IMR-90 (cell line): ENCODE data around the gene PRLH. TPM values are rescaled to one million over a fixed set of nuclear protein-coding genes. Genes with fewer than 3 reads are reported as not detected.

Experiments used
- ATAC-seq: fragments of 200-7000 bp; cut with Tn5 transposase; 2 replicates; pipeline ENCODE4 v1.9.1; 2020; ENCODE audit warnings: low read depth, mild to moderate bottlenecking, moderate library complexity
- BruUV-seq: library from RNA; stranded (reverse); fragments of 400-500 nt; replicated peaks from 2 replicates; lab custom pipeline; 2021; lab: Mats Ljungman, UMichigan
- CTCF ChIA-PET: fragments of 300-600 bp; formaldehyde crosslinking; extraction: SDS; loops from one replicate; lab custom pipeline; 2021; ENCODE audit warnings: antibody characterized with exemption; lab: Yijun Ruan, JAX
- POLR2A ChIA-PET: fragments of 300-600 bp; sonication (Branson Sonifier 250); formaldehyde crosslinking; loops from one replicate; lab custom pipeline; 2022; ENCODE audit warnings: antibody characterized with exemption; ENCODE audit not compliant: unreplicated experiment; lab: Charles Lee
- DNase-seq: peaks from one replicate; pipeline ENCODE4 v3.0.0; 2013
- H2AFZ ChIP-seq: replicated peaks from 2 replicates; pipeline ENCODE3; 2013; ENCODE audit warnings: low read length, mild to moderate bottlenecking; ENCODE audit not compliant: poor library complexity
- H2AK5ac ChIP-seq: 2 replicates; pipeline ENCODE4 v1.6.1; 2013; ENCODE audit warnings: low read depth, low read length, inconsistent platforms
- H2AK9ac ChIP-seq: replicated peaks from 2 replicates; pipeline ENCODE3; 2013; ENCODE audit warnings: mild to moderate bottlenecking, low read depth, low read length, moderate library complexity; ENCODE audit not compliant: poor library complexity
- H2BK120ac ChIP-seq: 2 replicates; pipeline ENCODE4 v1.6.1; 2013; ENCODE audit warnings: low read depth, low read length, inconsistent platforms
- H2BK15ac ChIP-seq: 3 replicates; pipeline ENCODE4 v1.6.1; 2013; ENCODE audit warnings: low read depth, low read length, inconsistent platforms
- H2BK20ac ChIP-seq: 2 replicates; pipeline ENCODE4 v1.6.1; 2013; ENCODE audit warnings: low read depth, mild to moderate bottlenecking, inconsistent platforms, low read length, moderate library complexity
- H2BK5ac ChIP-seq: 2 replicates; pipeline ENCODE4 v1.6.1; 2013; ENCODE audit warnings: mild to moderate bottlenecking, low read depth, low read length, inconsistent platforms; ENCODE audit not compliant: poor library complexity, severe bottlenecking
- H3K14ac ChIP-seq: replicated peaks from 2 replicates; pipeline ENCODE4 v1.6.1; 2013; ENCODE audit warnings: low read depth, low read length, inconsistent platforms
- H3K18ac ChIP-seq: 2 replicates; pipeline ENCODE4 v1.6.1; 2013; ENCODE audit warnings: low read depth, low read length, control low read depth
- H3K23ac ChIP-seq: 2 replicates; pipeline ENCODE4 v1.6.1; 2013; ENCODE audit warnings: low read depth, low read length, inconsistent platforms
- H3K27ac ChIP-seq: 2 replicates; pipeline ENCODE4 v1.5.1; 2013; ENCODE audit warnings: mild to moderate bottlenecking, control low read depth, low read length; ENCODE audit not compliant: insufficient read depth
- H3K27me3 ChIP-seq: 2 replicates; pipeline ENCODE4 v1.6.1; 2013; ENCODE audit warnings: low read length; ENCODE audit not compliant: control insufficient read depth, insufficient read depth
- H3K36me3 ChIP-seq: 2 replicates; pipeline ENCODE4 v1.6.1; 2013; ENCODE audit warnings: low read length, mixed read lengths; ENCODE audit not compliant: control insufficient read depth, insufficient read depth
- H3K4ac ChIP-seq: 2 replicates; pipeline ENCODE4 v1.6.1; 2013; ENCODE audit warnings: low read depth, low read length, inconsistent platforms
- H3K4me1 ChIP-seq: 2 replicates; pipeline ENCODE4 v1.6.1; 2013; ENCODE audit warnings: low read length, mixed read lengths; ENCODE audit not compliant: control insufficient read depth, insufficient read depth
- H3K4me2 ChIP-seq: 2 replicates; pipeline ENCODE4 v1.6.1; 2013; ENCODE audit warnings: low read depth, mild to moderate bottlenecking, control low read depth, low read length, moderate library complexity
- H3K4me3 ChIP-seq: 2 replicates; pipeline ENCODE4 v1.5.1; 2013; ENCODE audit warnings: low read depth, mild to moderate bottlenecking, control low read depth, low read length, moderate library complexity; ENCODE audit not compliant: insufficient read depth
- H3K56ac ChIP-seq: 2 replicates; pipeline ENCODE4 v1.6.1; 2013; ENCODE audit warnings: low read length, inconsistent platforms; ENCODE audit not compliant: insufficient read depth; ENCODE audit errors: extremely low read depth
- H3K79me1 ChIP-seq, 2 experiments: 2 replicates each; pipeline ENCODE4 v1.6.1; 2013; ENCODE audit warnings: low read length in 2 of 2, inconsistent platforms in 1 of 2, low read depth in 1 of 2
- H3K9ac ChIP-seq: 2 replicates; pipeline ENCODE4 v1.6.1; 2013; ENCODE audit warnings: low read depth, low read length, control low read depth
- H3K9me1 ChIP-seq: 2 replicates; pipeline ENCODE4 v1.6.1; 2013; ENCODE audit warnings: low read length, inconsistent platforms; ENCODE audit not compliant: insufficient read depth
- H3K9me3 ChIP-seq: 2 replicates; pipeline ENCODE4 v1.6.1; 2013; ENCODE audit warnings: low read length; ENCODE audit not compliant: control insufficient read depth, insufficient read depth
- H4K20me1 ChIP-seq: 2 replicates; pipeline ENCODE4 v1.6.1; 2013; ENCODE audit warnings: low read length, inconsistent platforms; ENCODE audit not compliant: insufficient read depth
- H4K5ac ChIP-seq: 2 replicates; pipeline ENCODE4 v1.6.1; 2013; ENCODE audit warnings: mild to moderate bottlenecking, low read depth, low read length, control low read depth
- H4K8ac ChIP-seq, 2 experiments: 2 replicates each; pipeline ENCODE4 v1.6.1; 2013; ENCODE audit warnings: low read depth in 2 of 2, low read length in 2 of 2, control low read depth in 1 of 2, inconsistent platforms in 1 of 2
- H4K91ac ChIP-seq: 2 replicates; pipeline ENCODE4 v1.6.1; 2013; ENCODE audit warnings: low read depth, low read length, inconsistent platforms; ENCODE audit not compliant: insufficient read depth
- BHLHE40 ChIP-seq: fragments of 150-350 bp; IDR thresholded peaks from 2 replicates; pipeline ENCODE4 v1.6.1; 2016; ENCODE audit warnings: mild to moderate bottlenecking, low read depth, low read length
- CEBPB ChIP-seq: IDR thresholded peaks from 2 replicates; pipeline ENCODE4 v1.6.1; 2012; ENCODE audit warnings: low read depth, low read length, improper control_type of control experiment
- CHD1 ChIP-seq: IDR thresholded peaks from 2 replicates; pipeline ENCODE4 v1.6.1; 2012; ENCODE audit warnings: low read depth, low read length, improper control_type of control experiment
- CTCF ChIP-seq: conservative IDR thresholded peaks from 2 replicates; pipeline ENCODE4 v1.5.1; 2012; ENCODE audit warnings: mild to moderate bottlenecking, low read depth, low read length, improper control_type of control experiment
- ELK1 ChIP-seq: fragments of 150-350 bp; IDR thresholded peaks from 2 replicates; pipeline ENCODE4 v1.6.1; 2016; ENCODE audit warnings: low read depth, mild to moderate bottlenecking, low read length, moderate library complexity, borderline replicate concordance
- FOS ChIP-seq: fragments of 150-350 bp; IDR thresholded peaks from 2 replicates; pipeline ENCODE4 v1.6.1; 2016; ENCODE audit warnings: low read depth, low read length
- MAFK ChIP-seq: IDR thresholded peaks from 2 replicates; pipeline ENCODE4 v1.6.1; 2012; ENCODE audit warnings: low read depth, low read length, improper control_type of control experiment
- MAZ ChIP-seq: IDR thresholded peaks from 2 replicates; pipeline ENCODE4 v1.6.1; 2012; ENCODE audit warnings: low read depth, mild to moderate bottlenecking, low read length, improper control_type of control experiment, moderate library complexity, borderline replicate concordance
- MXI1 ChIP-seq: IDR thresholded peaks from 2 replicates; pipeline ENCODE4 v1.6.1; 2012; ENCODE audit warnings: low read depth, mild to moderate bottlenecking, low read length, moderate library complexity, borderline replicate concordance
- NFE2L2 ChIP-seq: fragments of 150-350 bp; IDR thresholded peaks from 2 replicates; pipeline ENCODE4 v1.6.1; 2016; ENCODE audit warnings: low read depth, mild to moderate bottlenecking, low read length
- POLR2A ChIP-seq: IDR thresholded peaks from 2 replicates; pipeline ENCODE4 v1.6.1; 2012; ENCODE audit warnings: mild to moderate bottlenecking, low read depth, low read length
- RAD21 ChIP-seq: IDR thresholded peaks from 2 replicates; pipeline ENCODE4 v1.6.1; 2012; ENCODE audit warnings: low read length, improper control_type of control experiment
- RCOR1 ChIP-seq: IDR thresholded peaks from 2 replicates; pipeline ENCODE4 v1.6.1; 2012; ENCODE audit warnings: mild to moderate bottlenecking, low read length, improper control_type of control experiment; ENCODE audit not compliant: insufficient replicate concordance
- RFX5 ChIP-seq: IDR thresholded peaks from 2 replicates; pipeline ENCODE4 v1.8.0; 2012; ENCODE audit warnings: low read depth, mild to moderate bottlenecking, low read length, moderate library complexity
- SMC3 ChIP-seq: fragments of 150-350 bp; IDR thresholded peaks from 2 replicates; pipeline ENCODE4 v1.6.1; 2016; ENCODE audit warnings: low read depth, mild to moderate bottlenecking, antibody characterized with exemption, low read length, moderate library complexity
- WGBS, 2 experiments: methylation state at CpG; one replicate each; pipeline versions ENCODE4 v1.1.5 to v1.1.7; 2013; ENCODE audit warnings: missing lambda C conversion rate in 2 of 2; ENCODE audit not compliant: insufficient read length in 1 of 2; ENCODE audit errors: extremely low coverage in 2 of 2; 5-methylcytosine and 5-hydroxymethylcytosine counted together
- dilution Hi-C: fragments of 300-500 bp; cut with HindIII; formaldehyde crosslinking; loops from one replicate; pipeline ENCODE4 v1.14.3; 2018; ENCODE audit warnings: low sequenced_read_pairs; ENCODE audit not compliant: unreplicated experiment
- in situ Hi-C: fragments of 300-500 bp; cut with MboI; formaldehyde crosslinking; loops from 3 replicates; pipeline ENCODE4 v1.14.3; 2019; ENCODE audit warnings: low sequenced_read_pairs, inconsistent platforms, mixed read lengths
- intact Hi-C: fragments of 100-400 bp; cut with micrococcal nuclease; formaldehyde crosslinking; loops from 2 replicates; pipeline ENCODE4 v1.10.0; 2022
- polyA plus RNA-seq, 3 experiments: library from polyadenylated mRNA; depleted of rRNA; stranded (reverse); fragments of >200 nt; gene quantifications; 2 replicates each; pipeline ENCODE4 v1.2.3, GENCODE V29; 2012; ENCODE audit warnings: low replicate concordance in 1 of 3
- total RNA-seq: library from RNA; depleted of rRNA; stranded (reverse); fragments of >200 nt; gene quantifications from 2 replicates; pipeline ENCODE4 v1.2.3, GENCODE V29; 2012
- TF ChIP-seq, protein P1 (sequence below): fragments of 150-350 bp; IDR thresholded peaks from 2 replicates; pipeline ENCODE4 v1.6.1; 2017; ENCODE audit warnings: mild to moderate bottlenecking, antibody characterized with exemption, low read length, low read depth

Gene PRLH
- total and polyA plus RNA-seq, 2 of the 4 experiments (the other 2 are of a cell fraction) = not detected

DNA sequence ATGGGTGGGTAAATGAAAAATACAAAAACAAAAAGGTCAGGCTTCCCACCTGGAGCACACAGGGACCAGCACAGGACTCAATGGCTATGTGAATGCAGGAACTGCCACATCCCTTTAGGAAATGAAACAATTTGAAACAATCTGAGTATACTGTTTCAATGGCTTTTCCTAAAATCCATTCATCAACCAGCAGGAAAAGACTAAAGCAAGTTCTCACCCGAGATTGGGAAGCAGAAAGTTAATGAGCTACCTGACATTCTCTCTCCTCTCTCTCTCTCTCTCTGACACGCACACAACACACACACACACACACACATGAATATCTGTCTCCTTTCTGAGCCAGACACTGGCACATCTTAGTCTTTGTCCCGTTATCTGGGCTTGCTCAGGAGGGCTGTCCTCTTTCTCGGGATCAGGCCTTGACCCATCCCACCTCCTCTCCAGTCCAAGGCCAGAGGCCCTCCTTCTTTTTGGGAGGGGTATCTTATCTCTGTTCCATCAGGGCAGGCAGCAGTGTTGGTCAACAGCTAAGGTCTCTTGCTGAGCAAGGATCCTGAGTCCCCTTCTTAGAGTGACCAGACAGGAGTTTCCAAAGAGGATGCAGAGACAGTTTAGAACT, 49.4 kb downstream of the PRLH start:
- Histone ChIP-seq H2AK9ac (peak overlapping the region; percentile 63), H3K27me3 (no peaks in the 10 kb centered on the region), H3K56ac (peak overlapping the region; percentile 57), H2BK20ac (peak overlapping the region; percentile 82), H2BK15ac (peak overlapping the region; percentile 79), H3K4ac (peak overlapping the region; percentile 92), H3K23ac (peak overlapping the region; percentile 66; the same call in 1 of the 2 replicates), H2AK5ac (peak overlapping the region; percentile 93), H3K4me3 (no peak overlapping the region), H3K18ac (peak overlapping the region; percentile 96), H2AFZ (peak overlapping the region; percentile 66), H4K20me1 (no peaks in the 10 kb centered on the region), H3K27ac (peak overlapping the region; percentile 98), H2BK5ac (peak overlapping the region; percentile 96), H3K4me1 (peaks cover 30% of the 10 kb centered on the region), H4K91ac (peak overlapping the region; percentile 87), H4K8ac (peak overlapping the region; percentile 66 to 94), H2BK120ac (peak overlapping the region; percentile 91), H3K9ac (peak overlapping the region; percentile 55; the same call in 1 of the 2 replicates), H3K9me1 (peaks cover 34% of the 10 kb centered on the region), H3K4me2 (peak overlapping the region; percentile 73; the same call in 1 of the 2 replicates), H4K5ac (peak overlapping the region; percentile 92), H3K79me1 (peaks cover 0 to 14% of the 10 kb centered on the region in 2 experiments; a peak in 2 of 4 replicates), H3K9me3 (no peaks in the 10 kb centered on the region), H3K36me3 (no peaks in the 10 kb centered on the region), H3K14ac (peak overlapping the region; percentile 74)
- TF ChIP-seq BHLHE40 = no peak
- no peak for TF ChIP-seq CEBPB
- TF ChIP-seq RCOR1 = no peak
- no peak for TF ChIP-seq NFE2L2
- no peak for TF ChIP-seq RFX5
- TF ChIP-seq POLR2A = no peak
- TF ChIP-seq, protein P1, sequence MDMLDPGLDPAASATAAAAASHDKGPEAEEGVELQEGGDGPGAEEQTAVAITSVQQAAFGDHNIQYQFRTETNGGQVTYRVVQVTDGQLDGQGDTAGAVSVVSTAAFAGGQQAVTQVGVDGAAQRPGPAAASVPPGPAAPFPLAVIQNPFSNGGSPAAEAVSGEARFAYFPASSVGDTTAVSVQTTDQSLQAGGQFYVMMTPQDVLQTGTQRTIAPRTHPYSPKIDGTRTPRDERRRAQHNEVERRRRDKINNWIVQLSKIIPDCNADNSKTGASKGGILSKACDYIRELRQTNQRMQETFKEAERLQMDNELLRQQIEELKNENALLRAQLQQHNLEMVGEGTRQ = no peak
- TF ChIP-seq CHD1 = no peak
- no peak for TF ChIP-seq FOS
- no peak for TF ChIP-seq ELK1
- no peak for TF ChIP-seq CTCF
- TF ChIP-seq MAZ = no peak
- TF ChIP-seq MXI1 = no peak
- no peak for TF ChIP-seq MAFK
- no peak for TF ChIP-seq RAD21
- TF ChIP-seq SMC3 = no peak
- no peak for ATAC-seq
- in situ Hi-C loops = no loop called here
- 70% methylated on average over 2 of the region's 4 CpGs; no CpG with 5 or more reads in 1 of the 2 experiments for WGBS, 2 experiments
- ChIA-PET CTCF (no interaction called here), POLR2A (no interaction called here)
- intact Hi-C loops = no loop called here
- BruUV-seq = no TSS peak
- dilution Hi-C loops = no loop called here
- no peak for DNase-seq
